NB4 (cell line): Measurements from ENCODE around the gene RSRC1.

Experiments used
- POLR2A ChIP-seq: IDR thresholded peaks from 2 replicates; pipeline ENCODE4 v1.6.1; 2011; ENCODE audit warnings: mild to moderate bottlenecking; ENCODE audit not compliant: insufficient read length; ENCODE audit errors: extremely low read depth
- TF ChIP-seq, protein P1 (sequence below): IDR thresholded peaks from one replicate; pipeline ENCODE4 v1.5.1; 2012; ENCODE audit warnings: low read depth, low read length

DNA sequence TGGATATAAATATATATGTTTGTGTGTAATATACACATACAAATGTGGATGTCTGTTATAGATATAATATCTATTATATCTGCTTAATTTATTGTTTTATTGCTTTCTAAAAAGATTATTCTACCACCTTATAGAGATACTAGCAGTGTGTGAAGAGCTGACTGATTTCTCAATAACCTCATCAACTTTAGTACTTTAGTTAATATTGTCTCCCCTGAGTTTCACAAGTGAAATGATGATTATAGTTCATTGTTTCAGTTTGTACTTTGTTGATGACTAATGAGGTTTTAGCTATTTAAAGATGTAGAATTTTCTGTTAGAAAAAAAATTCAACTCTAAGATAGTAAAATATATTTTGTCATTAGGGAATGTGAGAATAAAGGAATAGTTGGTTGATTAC lies 11.4 kb downstream of the RSRC1 start:
- TF ChIP-seq POLR2A: no peak
- TF ChIP-seq, protein P1, sequence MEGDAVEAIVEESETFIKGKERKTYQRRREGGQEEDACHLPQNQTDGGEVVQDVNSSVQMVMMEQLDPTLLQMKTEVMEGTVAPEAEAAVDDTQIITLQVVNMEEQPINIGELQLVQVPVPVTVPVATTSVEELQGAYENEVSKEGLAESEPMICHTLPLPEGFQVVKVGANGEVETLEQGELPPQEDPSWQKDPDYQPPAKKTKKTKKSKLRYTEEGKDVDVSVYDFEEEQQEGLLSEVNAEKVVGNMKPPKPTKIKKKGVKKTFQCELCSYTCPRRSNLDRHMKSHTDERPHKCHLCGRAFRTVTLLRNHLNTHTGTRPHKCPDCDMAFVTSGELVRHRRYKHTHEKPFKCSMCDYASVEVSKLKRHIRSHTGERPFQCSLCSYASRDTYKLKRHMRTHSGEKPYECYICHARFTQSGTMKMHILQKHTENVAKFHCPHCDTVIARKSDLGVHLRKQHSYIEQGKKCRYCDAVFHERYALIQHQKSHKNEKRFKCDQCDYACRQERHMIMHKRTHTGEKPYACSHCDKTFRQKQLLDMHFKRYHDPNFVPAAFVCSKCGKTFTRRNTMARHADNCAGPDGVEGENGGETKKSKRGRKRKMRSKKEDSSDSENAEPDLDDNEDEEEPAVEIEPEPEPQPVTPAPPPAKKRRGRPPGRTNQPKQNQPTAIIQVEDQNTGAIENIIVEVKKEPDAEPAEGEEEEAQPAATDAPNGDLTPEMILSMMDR: no peak
